ENCODE measurements around the gene SERGEF. TPM values are rescaled to one million over a fixed set of nuclear protein-coding genes. Genes with fewer than 3 reads are reported as not detected.

The SERGEF gene
- total and polyA plus RNA-seq, 4 donors = 44.7 to 51.0 (median 46.2) TPM

DNA sequence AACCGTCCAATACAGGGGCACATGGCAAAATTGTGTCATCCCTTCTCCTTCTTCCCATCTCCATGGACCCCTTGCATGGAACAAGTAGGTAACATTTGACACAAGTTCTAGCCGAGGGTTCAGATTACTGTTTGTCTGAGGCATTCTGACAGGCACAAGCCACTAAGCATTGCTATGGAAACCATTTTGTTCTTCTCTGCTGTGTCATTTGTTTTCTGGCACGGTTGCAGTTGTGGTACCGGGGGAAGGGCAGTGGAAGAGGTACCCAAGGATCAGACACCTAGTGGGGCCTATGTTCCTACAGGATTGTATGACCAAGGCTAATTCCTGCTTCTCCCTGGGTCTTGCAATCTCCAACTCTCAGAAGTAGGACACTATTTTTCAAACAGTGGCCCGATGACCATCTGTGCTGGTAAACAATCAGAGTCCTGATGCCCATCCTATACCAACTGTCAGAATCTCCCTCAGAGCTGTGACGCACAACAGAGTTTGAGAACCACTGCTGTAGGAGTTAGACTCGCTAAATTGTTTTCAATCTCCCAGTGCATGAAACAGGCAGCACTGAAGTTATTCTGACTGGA, 209.0 kb downstream of the SERGEF start:
- H3K27ac ChIP-seq (ENCODE audit: low read depth, low read length) = no peak overlapping the region
- H3K36me3 ChIP-seq (ENCODE audit: control insufficient read depth, insufficient read depth, low read length) = no peaks in the 10 kb centered on the region
- DNase-seq (ENCODE audit: low read depth in 4 of 6, low spot score in 6 of 6) = peak in 1 of 6 donors; percentile 19
- no peaks in the 10 kb centered on the region for H3K27me3 ChIP-seq (ENCODE audit: control insufficient read depth, insufficient read depth, low read length)
- no peaks in the 10 kb centered on the region for H3K9me3 ChIP-seq (ENCODE audit: control insufficient read depth, insufficient read depth, low read length)
- peaks cover 15% of the 10 kb centered on the region for H3K4me1 ChIP-seq (ENCODE audit: control insufficient read depth, insufficient read depth, low read length)
- WGBS (ENCODE audit: insufficient coverage) = 45% methylated on average over 5 of the region's 7 CpGs
- H3K4me3 ChIP-seq (ENCODE audit: low read depth, low read length) = no peak overlapping the region

DNA sequence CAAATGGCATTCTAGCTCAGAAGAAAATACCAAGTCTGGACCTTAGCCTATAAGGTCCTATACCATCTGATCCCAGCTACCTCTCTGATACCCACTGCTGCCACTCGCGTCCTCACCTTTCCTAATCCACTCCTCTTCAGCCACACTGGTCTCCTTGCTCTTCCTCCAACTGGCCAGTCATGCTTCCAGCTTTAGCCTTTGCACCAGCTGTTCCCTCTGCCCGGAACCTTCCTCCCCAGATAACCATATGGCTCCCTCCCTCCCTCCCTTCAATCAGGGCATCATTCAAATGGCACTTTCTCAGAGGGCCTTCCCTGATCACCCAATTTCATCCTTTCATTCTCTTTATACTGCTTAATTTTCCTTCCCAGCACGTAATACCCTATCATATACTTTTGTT, 210.4 kb downstream of the SERGEF start:
- no peaks in the 10 kb centered on the region for H3K9me3 ChIP-seq (ENCODE audit: control insufficient read depth, insufficient read depth, low read length)

GRCh38 chr11:17801166-17801565, 211.7 kb downstream of the SERGEF start:
- Histone ChIP-seq H3K9me3 (ENCODE audit: control insufficient read depth, insufficient read depth, low read length) (no peaks in the 10 kb centered on the region), H3K27ac (ENCODE audit: low read depth, low read length) (no peak overlapping the region), H3K27me3 (ENCODE audit: control insufficient read depth, insufficient read depth, low read length) (no peaks in the 10 kb centered on the region), H3K4me1 (ENCODE audit: control insufficient read depth, insufficient read depth, low read length) (no peaks in the 10 kb centered on the region), H3K4me3 (ENCODE audit: low read depth, low read length) (no peak overlapping the region), H3K36me3 (ENCODE audit: control insufficient read depth, insufficient read depth, low read length) (peaks cover 3% of the 10 kb centered on the region)
- no CpG with 5 or more reads among the region's 4 CpGs for WGBS (ENCODE audit: insufficient coverage)
- peak in 1 of 6 donors; percentile 20 for DNase-seq (ENCODE audit: low read depth in 4 of 6, low spot score in 6 of 6)

More for the DNA sequence above, 210.4 kb downstream of the SERGEF start:
- H3K4me1 ChIP-seq (ENCODE audit: control insufficient read depth, insufficient read depth, low read length) = peaks cover 12% of the 10 kb centered on the region
- WGBS (ENCODE audit: insufficient coverage) = 85% methylated on average over 4 of the region's 4 CpGs
- H3K27ac ChIP-seq (ENCODE audit: low read depth, low read length) = no peak overlapping the region
- no peaks in the 10 kb centered on the region for H3K36me3 ChIP-seq (ENCODE audit: control insufficient read depth, insufficient read depth, low read length)
- DNase-seq (ENCODE audit: low read depth in 4 of 6, low spot score in 6 of 6) = no peak
- H3K4me3 ChIP-seq (ENCODE audit: low read depth, low read length) = no peak overlapping the region
- no peaks in the 10 kb centered on the region for H3K27me3 ChIP-seq (ENCODE audit: control insufficient read depth, insufficient read depth, low read length)

GRCh38 chr11:17799147-17799546, 213.7 kb downstream of the SERGEF start:
- no peak for DNase-seq (ENCODE audit: low read depth in 4 of 6, low spot score in 6 of 6)
- H3K27ac ChIP-seq (ENCODE audit: low read depth, low read length) = no peak overlapping the region
- H3K4me3 ChIP-seq (ENCODE audit: low read depth, low read length) = no peak overlapping the region
- no peaks in the 10 kb centered on the region for H3K27me3 ChIP-seq (ENCODE audit: control insufficient read depth, insufficient read depth, low read length)
- H3K36me3 ChIP-seq (ENCODE audit: control insufficient read depth, insufficient read depth, low read length) = peaks cover 3% of the 10 kb centered on the region
- no peaks in the 10 kb centered on the region for H3K4me1 ChIP-seq (ENCODE audit: control insufficient read depth, insufficient read depth, low read length)
- H3K9me3 ChIP-seq (ENCODE audit: control insufficient read depth, insufficient read depth, low read length) = no peaks in the 10 kb centered on the region
- WGBS (ENCODE audit: insufficient coverage) = 97% methylated on average over 3 of the region's 5 CpGs

DNA sequence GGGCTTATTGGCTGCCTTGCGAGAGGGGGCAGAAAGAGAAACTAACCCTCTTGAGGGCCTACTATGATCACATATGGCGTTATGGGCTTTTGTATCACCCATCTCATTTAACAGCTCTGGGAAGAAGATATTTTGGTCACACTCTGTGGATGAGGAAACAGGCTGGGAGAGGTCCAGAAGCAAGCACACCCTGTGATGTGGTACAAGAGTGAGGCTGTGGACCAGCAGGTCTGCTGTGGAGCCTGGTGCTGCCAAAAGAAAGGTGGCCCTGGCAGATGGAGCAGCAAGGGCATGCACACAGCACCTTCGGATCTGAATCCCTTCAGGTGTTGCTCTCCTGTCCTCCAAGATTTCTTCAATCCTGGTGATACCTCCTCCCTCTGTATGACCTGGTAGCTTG, 214.1 kb downstream of the SERGEF start:
- DNase-seq (ENCODE audit: low read depth in 4 of 6, low spot score in 6 of 6) = no peak
- WGBS (ENCODE audit: insufficient coverage) = 100% methylated on average over 1 of the region's 3 CpGs
- H3K27me3 ChIP-seq (ENCODE audit: control insufficient read depth, insufficient read depth, low read length) = no peaks in the 10 kb centered on the region
- no peak overlapping the region for H3K27ac ChIP-seq (ENCODE audit: low read depth, low read length)
- no peaks in the 10 kb centered on the region for H3K4me1 ChIP-seq (ENCODE audit: control insufficient read depth, insufficient read depth, low read length)
- no peak overlapping the region for H3K4me3 ChIP-seq (ENCODE audit: low read depth, low read length)
- no peaks in the 10 kb centered on the region for H3K9me3 ChIP-seq (ENCODE audit: control insufficient read depth, insufficient read depth, low read length)
- H3K36me3 ChIP-seq (ENCODE audit: control insufficient read depth, insufficient read depth, low read length) = peaks cover 4% of the 10 kb centered on the region

DNA sequence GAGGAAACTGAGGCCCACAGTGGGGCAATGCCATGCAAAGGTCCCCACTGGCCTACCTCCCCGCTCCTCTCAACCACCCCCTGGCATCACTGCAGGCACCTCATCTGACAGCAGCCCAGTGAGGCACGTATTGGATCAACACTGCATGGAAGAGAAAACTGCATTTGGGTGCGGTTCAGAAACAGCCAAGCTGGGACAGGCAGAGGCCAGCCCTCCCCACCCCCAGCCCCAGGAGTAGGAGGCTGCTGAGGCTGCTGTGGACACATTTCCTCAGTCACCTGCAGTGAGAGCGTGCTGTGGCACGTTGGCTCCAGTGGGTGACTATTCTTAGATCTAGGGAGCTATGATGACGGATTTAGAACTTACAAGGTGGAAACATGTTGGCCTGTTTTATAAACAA, 214.6 kb downstream of the SERGEF start:
- H3K4me3 ChIP-seq (ENCODE audit: low read depth, low read length) = no peak overlapping the region
- H3K4me1 ChIP-seq (ENCODE audit: control insufficient read depth, insufficient read depth, low read length) = no peaks in the 10 kb centered on the region
- peaks cover 7% of the 10 kb centered on the region for H3K36me3 ChIP-seq (ENCODE audit: control insufficient read depth, insufficient read depth, low read length)
- H3K27me3 ChIP-seq (ENCODE audit: control insufficient read depth, insufficient read depth, low read length) = no peaks in the 10 kb centered on the region
- no peaks in the 10 kb centered on the region for H3K9me3 ChIP-seq (ENCODE audit: control insufficient read depth, insufficient read depth, low read length)
- WGBS (ENCODE audit: insufficient coverage) = 87% methylated on average over 5 of the region's 6 CpGs
- H3K27ac ChIP-seq (ENCODE audit: low read depth, low read length) = no peak overlapping the region
- DNase-seq (ENCODE audit: low read depth in 4 of 6, low spot score in 6 of 6) = no peak

GRCh38 chr11:17796154-17796553, 216.7 kb downstream of the SERGEF start:
- H3K27ac ChIP-seq (ENCODE audit: low read depth, low read length) = no peak overlapping the region
- WGBS (ENCODE audit: insufficient coverage) = 79% methylated on average over 2 of the region's 2 CpGs

DNA sequence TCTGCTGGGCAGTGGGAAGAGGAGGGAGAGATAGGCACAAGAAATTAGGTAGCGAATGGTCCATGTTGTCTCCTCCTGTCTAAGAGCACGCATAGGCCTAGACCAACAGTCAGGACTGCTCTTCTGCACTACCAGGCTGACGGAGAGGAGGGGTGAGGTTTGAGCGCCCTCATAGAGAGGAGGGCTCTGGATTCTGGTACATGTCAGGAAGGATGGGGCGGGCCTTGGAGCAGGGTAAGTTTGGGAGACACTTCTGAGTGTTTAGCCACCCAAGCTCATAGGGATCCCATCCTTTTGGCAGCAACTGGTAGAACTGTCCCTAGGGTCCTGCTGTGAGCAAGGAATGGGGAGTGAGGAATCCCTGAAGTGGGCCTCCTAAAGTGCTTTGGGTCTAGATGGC, 217.9 kb downstream of the SERGEF start:
- no peaks in the 10 kb centered on the region for H3K27me3 ChIP-seq (ENCODE audit: control insufficient read depth, insufficient read depth, low read length)
- no peaks in the 10 kb centered on the region for H3K4me1 ChIP-seq (ENCODE audit: control insufficient read depth, insufficient read depth, low read length)
- peaks cover 7% of the 10 kb centered on the region for H3K36me3 ChIP-seq (ENCODE audit: control insufficient read depth, insufficient read depth, low read length)
- no peak for DNase-seq (ENCODE audit: low read depth in 4 of 6, low spot score in 6 of 6)
- no peak overlapping the region for H3K27ac ChIP-seq (ENCODE audit: low read depth, low read length)
- no peak overlapping the region for H3K4me3 ChIP-seq (ENCODE audit: low read depth, low read length)
- no peaks in the 10 kb centered on the region for H3K9me3 ChIP-seq (ENCODE audit: control insufficient read depth, insufficient read depth, low read length)
- WGBS (ENCODE audit: insufficient coverage) = 100% methylated on average over 5 of the region's 5 CpGs

More at GRCh38 chr11:17796154-17796553, 216.7 kb downstream of the SERGEF start:
- DNase-seq (ENCODE audit: low read depth in 4 of 6, low spot score in 6 of 6) = no peak
- Histone ChIP-seq H3K4me1 (ENCODE audit: control insufficient read depth, insufficient read depth, low read length) (no peaks in the 10 kb centered on the region), H3K27me3 (ENCODE audit: control insufficient read depth, insufficient read depth, low read length) (no peaks in the 10 kb centered on the region), H3K9me3 (ENCODE audit: control insufficient read depth, insufficient read depth, low read length) (no peaks in the 10 kb centered on the region), H3K4me3 (ENCODE audit: low read depth, low read length) (no peak overlapping the region), H3K36me3 (ENCODE audit: control insufficient read depth, insufficient read depth, low read length) (peaks cover 7% of the 10 kb centered on the region)

DNA sequence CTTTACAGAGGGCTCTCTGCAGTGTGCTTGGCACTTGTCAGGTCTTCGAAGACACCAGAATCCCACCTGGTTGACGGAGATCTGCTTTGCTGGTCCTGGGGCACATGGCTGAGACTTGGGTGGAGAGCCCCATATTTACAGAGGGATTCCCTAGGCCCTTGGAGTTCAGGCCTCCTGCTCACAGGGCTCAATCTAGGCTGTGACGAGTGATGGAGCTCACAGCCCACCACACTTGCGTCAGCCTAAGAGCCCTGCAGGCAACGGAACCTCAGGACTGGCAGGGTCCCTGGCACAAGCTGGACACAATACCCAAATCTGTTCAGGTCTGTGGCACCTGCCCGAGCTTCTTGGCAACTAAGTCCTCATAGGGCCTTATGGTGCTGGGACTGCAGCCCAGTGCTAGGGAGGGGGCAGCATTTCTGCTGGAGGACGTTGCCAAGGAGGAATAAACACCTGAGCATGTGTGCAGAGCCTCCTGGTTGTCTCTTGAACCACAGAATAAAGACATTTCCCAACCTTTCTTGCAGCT, 219.1 kb downstream of the SERGEF start:
- WGBS (ENCODE audit: insufficient coverage) = 87% methylated on average over 7 of the region's 7 CpGs
- H3K4me1 ChIP-seq (ENCODE audit: control insufficient read depth, insufficient read depth, low read length) = no peaks in the 10 kb centered on the region
- H3K27me3 ChIP-seq (ENCODE audit: control insufficient read depth, insufficient read depth, low read length) = no peaks in the 10 kb centered on the region
- no peak overlapping the region for H3K4me3 ChIP-seq (ENCODE audit: low read depth, low read length)
- no peak for DNase-seq (ENCODE audit: low read depth in 4 of 6, low spot score in 6 of 6)
- H3K27ac ChIP-seq (ENCODE audit: low read depth, low read length) = no peak overlapping the region
- H3K9me3 ChIP-seq (ENCODE audit: control insufficient read depth, insufficient read depth, low read length) = no peaks in the 10 kb centered on the region
- H3K36me3 ChIP-seq (ENCODE audit: control insufficient read depth, insufficient read depth, low read length) = peaks cover 7% of the 10 kb centered on the region

DNA sequence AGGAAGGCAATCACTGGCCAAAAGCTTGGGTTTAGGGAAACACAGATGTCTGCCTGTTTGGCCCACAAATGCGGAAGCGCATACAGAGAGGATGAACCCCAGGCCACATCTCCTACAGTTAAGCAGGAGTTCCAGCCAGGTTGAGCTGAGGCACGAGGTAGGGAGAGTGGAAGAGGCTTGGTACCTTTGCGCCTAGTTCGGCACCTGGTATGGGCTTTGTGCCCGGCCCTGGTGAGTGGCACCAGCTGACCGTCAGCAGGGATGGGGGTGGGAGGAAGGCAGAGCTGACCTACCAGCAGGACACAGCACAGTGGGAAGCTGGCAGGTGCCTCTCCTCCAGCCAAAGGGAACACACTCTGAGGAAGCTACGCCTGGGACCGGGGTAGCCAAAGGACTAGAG, 220.7 kb downstream of the SERGEF start:
- Histone ChIP-seq H3K4me1 (ENCODE audit: control insufficient read depth, insufficient read depth, low read length) (no peaks in the 10 kb centered on the region), H3K27me3 (ENCODE audit: control insufficient read depth, insufficient read depth, low read length) (no peaks in the 10 kb centered on the region), H3K27ac (ENCODE audit: low read depth, low read length) (no peak overlapping the region), H3K36me3 (ENCODE audit: control insufficient read depth, insufficient read depth, low read length) (peaks cover 14% of the 10 kb centered on the region), H3K9me3 (ENCODE audit: control insufficient read depth, insufficient read depth, low read length) (no peaks in the 10 kb centered on the region), H3K4me3 (ENCODE audit: low read depth, low read length) (no peak overlapping the region)
- no peak for DNase-seq (ENCODE audit: low read depth in 4 of 6, low spot score in 6 of 6)
- WGBS (ENCODE audit: insufficient coverage) = 87% methylated on average over 8 of the region's 9 CpGs

Measured in spinal cord (tissue), 10 donors.